Endodermal cell (in vitro differentiated cells): ENCODE measurements around the gene CCL5. TPM values are rescaled to one million over a fixed set of nuclear protein-coding genes. Genes with fewer than 3 reads are reported as not detected.

Experiments used
- DNase-seq: peaks from one replicate; pipeline ENCODE4 v3.0.0-alpha.2; 2017
- H3K27ac ChIP-seq: 2 replicates; pipeline ENCODE4 v1.5.1; 2013; ENCODE audit warnings: mild to moderate bottlenecking, low read depth, low read length, moderate library complexity
- H3K27me3 ChIP-seq: 2 replicates; pipeline ENCODE4 v1.6.1; 2013; ENCODE audit warnings: mild to moderate bottlenecking, low read length, moderate library complexity; ENCODE audit not compliant: insufficient read depth, control insufficient read depth, poor library complexity, severe bottlenecking
- H3K36me3 ChIP-seq: 2 replicates; pipeline ENCODE4 v1.7.0; 2013; ENCODE audit warnings: mild to moderate bottlenecking, low read length, moderate library complexity; ENCODE audit not compliant: control insufficient read depth, insufficient read depth
- H3K4me1 ChIP-seq: one replicate; pipeline ENCODE4 v1.7.0; 2013; ENCODE audit warnings: low read length; ENCODE audit not compliant: control insufficient read depth, insufficient read depth
- H3K4me3 ChIP-seq: 2 replicates; pipeline ENCODE4 v1.5.1; 2013; ENCODE audit warnings: mild to moderate bottlenecking, low read length, moderate library complexity
- H3K9ac ChIP-seq: 2 replicates; pipeline ENCODE4 v1.6.1; 2013; ENCODE audit warnings: mild to moderate bottlenecking, low read length, moderate library complexity; ENCODE audit not compliant: poor library complexity, severe bottlenecking; ENCODE audit errors: extremely low read depth
- H3K9me3 ChIP-seq: 2 replicates; pipeline ENCODE4 v1.6.1; 2013; ENCODE audit warnings: mild to moderate bottlenecking, low read length, moderate library complexity; ENCODE audit not compliant: control insufficient read depth
- H3K27ac Mint-ChIP-seq: 2 replicates; pipeline ENCODE4 v1.8.0; 2020; ENCODE audit warnings: mixed read lengths
- H3K27me3 Mint-ChIP-seq: 2 replicates; pipeline ENCODE4 v1.8.0; 2021; ENCODE audit warnings: mild to moderate bottlenecking, mixed read lengths; ENCODE audit not compliant: insufficient read depth
- H3K36me3 Mint-ChIP-seq: 2 replicates; pipeline ENCODE4 v1.8.0; 2020; ENCODE audit warnings: low read depth, mixed read lengths
- H3K4me1 Mint-ChIP-seq: 2 replicates; pipeline ENCODE4 v1.8.0; 2020; ENCODE audit warnings: mixed read lengths
- H3K4me3 Mint-ChIP-seq: 2 replicates; pipeline ENCODE4 v1.8.0; 2020; ENCODE audit warnings: mild to moderate bottlenecking, moderate library complexity, mixed read lengths
- H3K9me3 Mint-ChIP-seq: 2 replicates; pipeline ENCODE4 v1.8.0; 2020; ENCODE audit warnings: mild to moderate bottlenecking, mixed read lengths
- CTCF ChIP-seq: fragments of 200-600 bp; sonication (generic); conservative IDR thresholded peaks from 2 replicates; pipeline ENCODE4 v1.5.0; 2021; ENCODE audit warnings: antibody characterized with exemption, mild to moderate bottlenecking
- WGBS, 2 experiments: methylation state at CpG; one replicate each; pipeline versions ENCODE4 v1.1.5 to v1.1.7; 2013; ENCODE audit warnings: missing lambda C conversion rate in 2 of 2, mixed read lengths in 1 of 2; ENCODE audit not compliant: insufficient coverage in 1 of 2, insufficient read length in 1 of 2; 5-methylcytosine and 5-hydroxymethylcytosine counted together
- total RNA-seq, 2 donors: library from RNA; stranded (reverse); fragmentation: NEBNext Ultra II Directional in 1 of 2; extraction: Animal tissue kit (Norgen Biotek cat#: 25700) in 1 of 2; gene quantifications; 2 replicates in 1 of 2; 3 replicates in 1 of 2; pipeline ENCODE4 v1.2.1, GENCODE V29; 2021

The CCL5 gene
- total RNA-seq, 2 donors from 2014 or later, result not detected

GRCh38 chr17:35915153-35915964 lies 35.2 kb upstream of the CCL5 start:
- Mint-ChIP-seq H3K9me3 (peaks cover 4% of the 10 kb centered on the region), H3K27ac (no peak overlapping the region), H3K4me3 (no peak overlapping the region), H3K36me3 (peaks cover 6% of the 10 kb centered on the region), H3K4me1 (peaks cover 11% of the 10 kb centered on the region), H3K27me3 (peaks cover 6% of the 10 kb centered on the region)
- Histone ChIP-seq H3K4me1 (no peaks in the 10 kb centered on the region), H3K4me3 (no peak overlapping the region), H3K27me3 (peaks cover 8% of the 10 kb centered on the region), H3K27ac (no peak overlapping the region), H3K9me3 (no peaks in the 10 kb centered on the region), H3K9ac (no peak overlapping the region), H3K36me3 (no peaks in the 10 kb centered on the region)
- TF ChIP-seq CTCF, result no peak
- DNase-seq, result no peak
- WGBS, 2 experiments, result 91 to 92% methylated on average over 3 of the region's 3 CpGs

- H3K36me3 Mint-ChIP-seq, result peaks cover 6% of the 10 kb centered on the region
- no peak overlapping the region for H3K4me3 Mint-ChIP-seq
- no peak overlapping the region for H3K27ac ChIP-seq
- no peaks in the 10 kb centered on the region for H3K36me3 ChIP-seq
- no peak overlapping the region for H3K4me3 ChIP-seq
- no peaks in the 10 kb centered on the region for H3K4me1 ChIP-seq
- H3K27me3 Mint-ChIP-seq, result peaks cover 9% of the 10 kb centered on the region
- WGBS, 2 experiments, result 87 to 100% methylated on average over 1 of the region's 1 CpG
- peaks cover 8% of the 10 kb centered on the region for H3K27me3 ChIP-seq
- no peak for DNase-seq
- peaks cover 5% of the 10 kb centered on the region for H3K4me1 Mint-ChIP-seq
- H3K9ac ChIP-seq, result no peak overlapping the region
- peaks cover 4% of the 10 kb centered on the region for H3K9me3 Mint-ChIP-seq
- H3K27ac Mint-ChIP-seq, result no peak overlapping the region
- no peak for TF ChIP-seq CTCF
- no peaks in the 10 kb centered on the region for H3K9me3 ChIP-seq
These were observed 34.2 kb upstream of the CCL5 start for GRCh38 chr17:35914354-35914753.

- no peaks in the 10 kb centered on the region for H3K36me3 ChIP-seq
- no peaks in the 10 kb centered on the region for H3K4me1 ChIP-seq
- H3K27me3 Mint-ChIP-seq, result peaks cover 16% of the 10 kb centered on the region
- no peak overlapping the region for H3K4me3 ChIP-seq
- H3K4me1 Mint-ChIP-seq, result peaks cover 5% of the 10 kb centered on the region
- H3K9me3 ChIP-seq, result no peaks in the 10 kb centered on the region
- no peak overlapping the region for H3K27ac Mint-ChIP-seq
- H3K9me3 Mint-ChIP-seq, result peaks cover 4% of the 10 kb centered on the region
- H3K4me3 Mint-ChIP-seq, result no peak overlapping the region
- peaks cover 8% of the 10 kb centered on the region for H3K27me3 ChIP-seq
- WGBS, 2 experiments, result 88 to 92% methylated on average over 4 of the region's 4 CpGs
- TF ChIP-seq CTCF, result no peak
- H3K27ac ChIP-seq, result no peak overlapping the region
- peaks cover 6% of the 10 kb centered on the region for H3K36me3 Mint-ChIP-seq
- H3K9ac ChIP-seq, result no peak overlapping the region
- DNase-seq, result no peak
These were observed 33.4 kb upstream of the CCL5 start for GRCh38 chr17:35913609-35914008.
